Osteocyte (in vitro differentiated cells): ENCODE results near the gene FMN2. TPM values are rescaled to one million over a fixed set of nuclear protein-coding genes. Genes with fewer than 3 reads are reported as not detected.

Experiments
- DNase-seq: peaks from one replicate; pipeline ENCODE4 v3.0.0; 2021; ENCODE audit warnings: mixed read lengths; ENCODE audit not compliant: unreplicated experiment; ENCODE audit errors: extremely low spot score
- H3K27ac Mint-ChIP-seq: one replicate; pipeline ENCODE4 v1.8.0; 2021; ENCODE audit warnings: mild to moderate bottlenecking, mixed read lengths; ENCODE audit not compliant: unreplicated experiment
- H3K27me3 Mint-ChIP-seq: one replicate; pipeline ENCODE4 v1.8.0; 2021; ENCODE audit warnings: mixed read lengths; ENCODE audit not compliant: unreplicated experiment
- H3K36me3 Mint-ChIP-seq: one replicate; pipeline ENCODE4 v1.8.0; 2021; ENCODE audit warnings: mixed read lengths; ENCODE audit not compliant: unreplicated experiment
- H3K4me1 Mint-ChIP-seq: one replicate; pipeline ENCODE4 v1.8.0; 2021; ENCODE audit warnings: mixed read lengths; ENCODE audit not compliant: unreplicated experiment
- H3K4me3 Mint-ChIP-seq: one replicate; pipeline ENCODE4 v1.8.0; 2021; ENCODE audit warnings: mild to moderate bottlenecking, moderate library complexity, mixed read lengths; ENCODE audit not compliant: unreplicated experiment
- H3K9me3 Mint-ChIP-seq: one replicate; pipeline ENCODE4 v1.8.0; 2021; ENCODE audit warnings: mixed read lengths; ENCODE audit not compliant: unreplicated experiment
- total RNA-seq: library from RNA; stranded (reverse); gene quantifications from 2 replicates; pipeline ENCODE4 v1.2.1, GENCODE V29; 2021
- TF ChIP-seq, protein P1 (sequence below): fragments of 200-600 bp; sonication (generic); IDR thresholded peaks from 2 replicates; pipeline ENCODE4 v1.5.0; 2021; ENCODE audit warnings: antibody characterized with exemption, mild to moderate bottlenecking, moderate library complexity

Gene FMN2
- total RNA-seq, 1 donor from 2014 or later = 8.6 TPM

DNA sequence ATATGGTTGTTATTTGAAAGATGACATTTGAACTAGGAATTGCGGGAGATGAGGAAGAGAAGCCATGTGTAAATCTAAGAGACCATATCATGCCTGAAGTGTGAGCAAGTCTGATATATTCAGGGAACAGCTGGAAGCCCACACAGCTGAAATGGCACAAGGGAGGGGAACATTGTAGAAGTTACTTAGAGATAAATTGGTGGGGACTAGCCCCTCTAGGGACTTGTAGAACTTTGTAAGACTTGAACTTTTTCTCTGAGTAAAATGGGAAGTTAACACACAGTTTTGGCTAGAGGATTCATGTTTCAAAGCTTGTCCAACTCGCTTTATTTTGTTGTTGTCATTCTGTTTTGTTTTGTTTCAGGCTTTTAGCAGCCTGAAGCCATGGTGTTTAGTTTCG, 216.4 kb downstream of the FMN2 start:
- H3K36me3 Mint-ChIP-seq = peaks cover 14% of the 10 kb centered on the region

GRCh38 chr1:240309769-240310168, 218.1 kb downstream of the FMN2 start:
- no peak overlapping the region for H3K4me3 Mint-ChIP-seq
- no peak overlapping the region for H3K27ac Mint-ChIP-seq
- peaks cover 5% of the 10 kb centered on the region for H3K36me3 Mint-ChIP-seq
- H3K4me1 Mint-ChIP-seq = peaks cover 32% of the 10 kb centered on the region
- DNase-seq = no peak
- TF ChIP-seq, protein P1, sequence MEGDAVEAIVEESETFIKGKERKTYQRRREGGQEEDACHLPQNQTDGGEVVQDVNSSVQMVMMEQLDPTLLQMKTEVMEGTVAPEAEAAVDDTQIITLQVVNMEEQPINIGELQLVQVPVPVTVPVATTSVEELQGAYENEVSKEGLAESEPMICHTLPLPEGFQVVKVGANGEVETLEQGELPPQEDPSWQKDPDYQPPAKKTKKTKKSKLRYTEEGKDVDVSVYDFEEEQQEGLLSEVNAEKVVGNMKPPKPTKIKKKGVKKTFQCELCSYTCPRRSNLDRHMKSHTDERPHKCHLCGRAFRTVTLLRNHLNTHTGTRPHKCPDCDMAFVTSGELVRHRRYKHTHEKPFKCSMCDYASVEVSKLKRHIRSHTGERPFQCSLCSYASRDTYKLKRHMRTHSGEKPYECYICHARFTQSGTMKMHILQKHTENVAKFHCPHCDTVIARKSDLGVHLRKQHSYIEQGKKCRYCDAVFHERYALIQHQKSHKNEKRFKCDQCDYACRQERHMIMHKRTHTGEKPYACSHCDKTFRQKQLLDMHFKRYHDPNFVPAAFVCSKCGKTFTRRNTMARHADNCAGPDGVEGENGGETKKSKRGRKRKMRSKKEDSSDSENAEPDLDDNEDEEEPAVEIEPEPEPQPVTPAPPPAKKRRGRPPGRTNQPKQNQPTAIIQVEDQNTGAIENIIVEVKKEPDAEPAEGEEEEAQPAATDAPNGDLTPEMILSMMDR = no peak
- no peaks in the 10 kb centered on the region for H3K27me3 Mint-ChIP-seq
- no peaks in the 10 kb centered on the region for H3K9me3 Mint-ChIP-seq

More for the DNA sequence above, 216.4 kb downstream of the FMN2 start:
- DNase-seq = no peak
- H3K27ac Mint-ChIP-seq = no peak overlapping the region
- H3K27me3 Mint-ChIP-seq = no peaks in the 10 kb centered on the region
- peaks cover 1% of the 10 kb centered on the region for H3K9me3 Mint-ChIP-seq
- TF ChIP-seq, protein P1 = no peak
- H3K4me3 Mint-ChIP-seq = no peak overlapping the region
- peaks cover 23% of the 10 kb centered on the region for H3K4me1 Mint-ChIP-seq

GRCh38 chr1:240310226-240310925, 218.7 kb downstream of the FMN2 start:
- no peaks in the 10 kb centered on the region for H3K27me3 Mint-ChIP-seq
- H3K4me3 Mint-ChIP-seq = no peak overlapping the region
- no peak for DNase-seq
- H3K4me1 Mint-ChIP-seq = peaks cover 37% of the 10 kb centered on the region
- H3K36me3 Mint-ChIP-seq = peaks cover 5% of the 10 kb centered on the region
- TF ChIP-seq, protein P1 = no peak
- peak overlapping the region; percentile 28 for H3K27ac Mint-ChIP-seq
- no peaks in the 10 kb centered on the region for H3K9me3 Mint-ChIP-seq

- peak overlapping the region; percentile 70 for H3K27ac Mint-ChIP-seq
- H3K9me3 Mint-ChIP-seq = peaks cover 5% of the 10 kb centered on the region
- no peaks in the 10 kb centered on the region for H3K36me3 Mint-ChIP-seq
- no peak for DNase-seq
- TF ChIP-seq, protein P1 = no peak
- no peak overlapping the region for H3K4me3 Mint-ChIP-seq
- no peaks in the 10 kb centered on the region for H3K27me3 Mint-ChIP-seq
- peaks cover 43% of the 10 kb centered on the region for H3K4me1 Mint-ChIP-seq
These were observed 221.2 kb downstream of the FMN2 start for GRCh38 chr1:240312872-240313271.

DNA sequence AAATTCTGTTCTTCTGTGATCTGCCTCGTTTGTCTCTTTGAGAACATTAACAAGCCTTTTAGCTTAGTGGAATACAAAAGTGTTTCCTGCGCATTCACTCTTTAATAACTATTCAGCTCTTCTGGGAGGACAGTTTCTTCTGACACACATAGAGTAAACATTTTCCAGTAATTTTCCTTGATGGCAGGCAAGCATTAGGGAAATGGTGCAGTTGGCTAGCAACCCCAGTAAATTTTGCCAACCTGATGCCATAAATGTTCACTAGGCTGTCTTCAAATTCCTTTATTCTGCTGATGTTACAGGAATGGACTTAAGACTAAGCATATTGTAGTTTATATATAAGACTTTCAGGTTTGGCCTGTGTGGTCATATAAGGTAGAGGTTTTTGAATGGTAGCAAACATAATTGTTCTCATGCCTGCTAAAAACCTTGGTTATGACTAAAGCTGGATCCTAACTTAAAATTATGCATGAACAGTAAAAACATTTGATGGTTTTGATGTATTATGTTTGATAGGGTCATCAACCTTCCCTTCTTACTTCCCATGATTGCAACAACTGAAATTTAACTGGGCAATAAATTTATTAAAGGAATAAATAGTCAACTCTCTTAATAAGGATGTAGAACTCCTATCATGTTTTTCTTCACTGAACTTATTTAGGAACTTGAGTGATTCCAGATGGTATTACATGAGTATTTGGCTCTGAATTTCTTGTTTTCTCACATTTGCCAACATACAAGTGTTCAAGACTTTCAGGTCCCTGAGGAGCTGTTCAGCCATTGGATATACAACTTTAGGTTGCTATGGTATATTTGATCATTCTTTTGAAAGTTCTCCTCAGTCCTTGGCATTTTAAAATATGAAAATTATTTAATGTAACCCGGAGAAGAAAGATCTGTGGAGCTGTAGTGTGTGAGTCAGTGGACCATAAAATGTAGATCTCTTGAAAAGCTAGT, 223.4 kb downstream of the FMN2 start:
- no peak for DNase-seq
- Mint-ChIP-seq H3K27me3 (no peaks in the 10 kb centered on the region), H3K36me3 (no peaks in the 10 kb centered on the region), H3K4me1 (peaks cover 42% of the 10 kb centered on the region), H3K9me3 (peaks cover 12% of the 10 kb centered on the region), H3K27ac (peak overlapping the region; percentile 71), H3K4me3 (no peak overlapping the region)
- TF ChIP-seq, protein P1 = no peak
